ENCODE data around the gene DPP7. TPM values are rescaled to one million over a fixed set of nuclear protein-coding genes. Genes with fewer than 3 reads are reported as not detected.

Gene DPP7
- total and polyA plus RNA-seq, 9 of the 15 experiments (the other 6 are each of a cell fraction or from before 2014, with no cell fraction given): 0.99 to 365 (median 132) TPM

GRCh38 chr9:137114613-137115393 is at the start of gene DPP7 (continued):
- TF ChIP-seq, protein P1, sequence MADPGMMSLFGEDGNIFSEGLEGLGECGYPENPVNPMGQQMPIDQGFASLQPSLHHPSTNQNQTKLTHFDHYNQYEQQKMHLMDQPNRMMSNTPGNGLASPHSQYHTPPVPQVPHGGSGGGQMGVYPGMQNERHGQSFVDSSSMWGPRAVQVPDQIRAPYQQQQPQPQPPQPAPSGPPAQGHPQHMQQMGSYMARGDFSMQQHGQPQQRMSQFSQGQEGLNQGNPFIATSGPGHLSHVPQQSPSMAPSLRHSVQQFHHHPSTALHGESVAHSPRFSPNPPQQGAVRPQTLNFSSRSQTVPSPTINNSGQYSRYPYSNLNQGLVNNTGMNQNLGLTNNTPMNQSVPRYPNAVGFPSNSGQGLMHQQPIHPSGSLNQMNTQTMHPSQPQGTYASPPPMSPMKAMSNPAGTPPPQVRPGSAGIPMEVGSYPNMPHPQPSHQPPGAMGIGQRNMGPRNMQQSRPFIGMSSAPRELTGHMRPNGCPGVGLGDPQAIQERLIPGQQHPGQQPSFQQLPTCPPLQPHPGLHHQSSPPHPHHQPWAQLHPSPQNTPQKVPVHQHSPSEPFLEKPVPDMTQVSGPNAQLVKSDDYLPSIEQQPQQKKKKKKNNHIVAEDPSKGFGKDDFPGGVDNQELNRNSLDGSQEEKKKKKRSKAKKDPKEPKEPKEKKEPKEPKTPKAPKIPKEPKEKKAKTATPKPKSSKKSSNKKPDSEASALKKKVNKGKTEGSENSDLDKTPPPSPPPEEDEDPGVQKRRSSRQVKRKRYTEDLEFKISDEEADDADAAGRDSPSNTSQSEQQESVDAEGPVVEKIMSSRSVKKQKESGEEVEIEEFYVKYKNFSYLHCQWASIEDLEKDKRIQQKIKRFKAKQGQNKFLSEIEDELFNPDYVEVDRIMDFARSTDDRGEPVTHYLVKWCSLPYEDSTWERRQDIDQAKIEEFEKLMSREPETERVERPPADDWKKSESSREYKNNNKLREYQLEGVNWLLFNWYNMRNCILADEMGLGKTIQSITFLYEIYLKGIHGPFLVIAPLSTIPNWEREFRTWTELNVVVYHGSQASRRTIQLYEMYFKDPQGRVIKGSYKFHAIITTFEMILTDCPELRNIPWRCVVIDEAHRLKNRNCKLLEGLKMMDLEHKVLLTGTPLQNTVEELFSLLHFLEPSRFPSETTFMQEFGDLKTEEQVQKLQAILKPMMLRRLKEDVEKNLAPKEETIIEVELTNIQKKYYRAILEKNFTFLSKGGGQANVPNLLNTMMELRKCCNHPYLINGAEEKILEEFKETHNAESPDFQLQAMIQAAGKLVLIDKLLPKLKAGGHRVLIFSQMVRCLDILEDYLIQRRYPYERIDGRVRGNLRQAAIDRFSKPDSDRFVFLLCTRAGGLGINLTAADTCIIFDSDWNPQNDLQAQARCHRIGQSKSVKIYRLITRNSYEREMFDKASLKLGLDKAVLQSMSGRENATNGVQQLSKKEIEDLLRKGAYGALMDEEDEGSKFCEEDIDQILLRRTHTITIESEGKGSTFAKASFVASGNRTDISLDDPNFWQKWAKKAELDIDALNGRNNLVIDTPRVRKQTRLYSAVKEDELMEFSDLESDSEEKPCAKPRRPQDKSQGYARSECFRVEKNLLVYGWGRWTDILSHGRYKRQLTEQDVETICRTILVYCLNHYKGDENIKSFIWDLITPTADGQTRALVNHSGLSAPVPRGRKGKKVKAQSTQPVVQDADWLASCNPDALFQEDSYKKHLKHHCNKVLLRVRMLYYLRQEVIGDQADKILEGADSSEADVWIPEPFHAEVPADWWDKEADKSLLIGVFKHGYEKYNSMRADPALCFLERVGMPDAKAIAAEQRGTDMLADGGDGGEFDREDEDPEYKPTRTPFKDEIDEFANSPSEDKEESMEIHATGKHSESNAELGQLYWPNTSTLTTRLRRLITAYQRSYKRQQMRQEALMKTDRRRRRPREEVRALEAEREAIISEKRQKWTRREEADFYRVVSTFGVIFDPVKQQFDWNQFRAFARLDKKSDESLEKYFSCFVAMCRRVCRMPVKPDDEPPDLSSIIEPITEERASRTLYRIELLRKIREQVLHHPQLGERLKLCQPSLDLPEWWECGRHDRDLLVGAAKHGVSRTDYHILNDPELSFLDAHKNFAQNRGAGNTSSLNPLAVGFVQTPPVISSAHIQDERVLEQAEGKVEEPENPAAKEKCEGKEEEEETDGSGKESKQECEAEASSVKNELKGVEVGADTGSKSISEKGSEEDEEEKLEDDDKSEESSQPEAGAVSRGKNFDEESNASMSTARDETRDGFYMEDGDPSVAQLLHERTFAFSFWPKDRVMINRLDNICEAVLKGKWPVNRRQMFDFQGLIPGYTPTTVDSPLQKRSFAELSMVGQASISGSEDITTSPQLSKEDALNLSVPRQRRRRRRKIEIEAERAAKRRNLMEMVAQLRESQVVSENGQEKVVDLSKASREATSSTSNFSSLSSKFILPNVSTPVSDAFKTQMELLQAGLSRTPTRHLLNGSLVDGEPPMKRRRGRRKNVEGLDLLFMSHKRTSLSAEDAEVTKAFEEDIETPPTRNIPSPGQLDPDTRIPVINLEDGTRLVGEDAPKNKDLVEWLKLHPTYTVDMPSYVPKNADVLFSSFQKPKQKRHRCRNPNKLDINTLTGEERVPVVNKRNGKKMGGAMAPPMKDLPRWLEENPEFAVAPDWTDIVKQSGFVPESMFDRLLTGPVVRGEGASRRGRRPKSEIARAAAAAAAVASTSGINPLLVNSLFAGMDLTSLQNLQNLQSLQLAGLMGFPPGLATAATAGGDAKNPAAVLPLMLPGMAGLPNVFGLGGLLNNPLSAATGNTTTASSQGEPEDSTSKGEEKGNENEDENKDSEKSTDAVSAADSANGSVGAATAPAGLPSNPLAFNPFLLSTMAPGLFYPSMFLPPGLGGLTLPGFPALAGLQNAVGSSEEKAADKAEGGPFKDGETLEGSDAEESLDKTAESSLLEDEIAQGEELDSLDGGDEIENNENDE (IDR thresholded peaks at IDR 0.05; ENCODE audit: low read depth, low read length): no peak
- TF ChIP-seq NEUROD1 (IDR thresholded peaks at IDR 0.05; ENCODE audit: borderline replicate concordance, low read depth, low read length, partially characterized antibody): no peak
- no peak for TF ChIP-seq TRIM28 (IDR thresholded peaks at IDR 0.05)
- no peak for TF ChIP-seq HOXB6 (CRISPR knock-in tag; IDR thresholded peaks at IDR 0.05; ENCODE audit: borderline replicate concordance)
- no peak for TF ChIP-seq KLF13 (tag; IDR thresholded peaks at IDR 0.05; ENCODE audit: borderline replicate concordance, low read depth)
- TF ChIP-seq ADNP (tag; IDR thresholded peaks at IDR 0.05): no peak
- peak; percentile 76; the same call in 1 of the 2 replicates for TF ChIP-seq E2F3 (CRISPR knock-in tag; IDR thresholded peaks at IDR 0.05)
- TF ChIP-seq NFE2L1 (tag; IDR thresholded peaks at IDR 0.05; ENCODE audit: borderline replicate concordance, low read depth): no peak
- TF ChIP-seq FOXJ2 (tag; IDR thresholded peaks at IDR 0.05): 0 out of 2 replicates have a peak, but pooled peaks have one; percentile 22
- TF ChIP-seq ZBTB49 (CRISPR knock-in tag; IDR thresholded peaks at IDR 0.05; ENCODE audit: borderline replicate concordance): no peak
- TF ChIP-seq ATF7 (IDR thresholded peaks at IDR 0.05): peak; percentile 53
- TF ChIP-seq SMAD2 (IDR thresholded peaks at IDR 0.05; ENCODE audit: low read depth, low read length): no peak
- TF ChIP-seq GTF2E2 (tag; IDR thresholded peaks at IDR 0.05): no peak
- TF ChIP-seq ELF4 (CRISPR knock-in tag; IDR thresholded peaks at IDR 0.05): no peak
- TF ChIP-seq MTA3 (IDR thresholded peaks at IDR 0.05; ENCODE audit: borderline replicate concordance): peak; percentile 76

Data from K562 (cell line).